ENCODE measurements around the gene PDZD8. TPM values are rescaled to one million over a fixed set of nuclear protein-coding genes. Genes with fewer than 3 reads are reported as not detected.

The PDZD8 gene
- total RNA-seq, 4 donors from 2014 or later: 15.9 to 25.0 (median 18.1) TPM

DNA sequence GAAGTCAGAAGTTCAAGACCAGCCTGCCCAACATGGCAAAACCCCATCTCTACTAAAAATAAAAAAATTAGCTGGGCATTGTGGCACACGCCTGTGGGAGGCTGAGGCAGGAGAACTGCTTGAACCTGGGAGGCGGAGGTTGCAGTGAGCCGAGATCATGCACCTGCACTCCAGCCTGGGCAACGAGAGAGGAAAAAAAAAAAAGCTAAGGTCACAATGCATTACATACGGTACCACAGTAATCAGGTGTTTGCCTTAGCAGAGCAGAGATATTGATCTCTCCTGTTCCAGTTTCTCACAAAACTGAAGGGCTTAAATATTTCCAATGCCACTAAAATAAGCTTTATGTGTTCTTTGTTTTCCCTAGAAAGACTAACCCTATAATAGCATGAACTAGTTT lies 7.5 kb downstream of the PDZD8 start:
- H3K4me1 ChIP-seq: peaks cover 7 to 29% of the 10 kb centered on the region in 2 donors
- no peak for ATAC-seq

DNA sequence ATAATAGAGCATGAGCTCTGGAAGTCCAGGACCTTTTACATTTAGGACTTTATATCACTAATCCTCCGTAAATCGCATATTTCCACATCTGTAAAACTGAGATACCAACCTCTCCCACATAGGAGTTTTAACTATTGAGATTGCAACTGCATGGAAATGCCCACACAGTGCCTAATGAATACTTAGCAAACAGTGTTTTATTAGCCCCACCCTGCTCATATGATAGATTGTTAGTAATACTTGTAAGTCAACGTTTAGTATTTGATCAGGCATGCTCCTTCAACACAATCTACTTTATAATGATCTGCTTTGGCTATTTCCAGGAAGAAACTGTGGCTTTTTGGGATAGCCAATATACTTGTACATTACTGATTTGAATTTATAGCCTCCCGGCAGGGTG lies 8.5 kb downstream of the PDZD8 start:
- H3K36me3 ChIP-seq: no peaks in the 10 kb centered on the region
- in situ Hi-C loops (cut with MboI; ENCODE audit: low sequenced_read_pairs in 4 of 4): no loop called here
- DNase-seq (no peak), ATAC-seq (no peak)
- intact Hi-C loops (cut with DNase I; ENCODE audit: low total_unique reads): no loop called here
- H3K4me3 ChIP-seq: no peak overlapping the region
- H3K9me3 ChIP-seq: no peaks in the 10 kb centered on the region
- TF ChIP-seq, protein P1, sequence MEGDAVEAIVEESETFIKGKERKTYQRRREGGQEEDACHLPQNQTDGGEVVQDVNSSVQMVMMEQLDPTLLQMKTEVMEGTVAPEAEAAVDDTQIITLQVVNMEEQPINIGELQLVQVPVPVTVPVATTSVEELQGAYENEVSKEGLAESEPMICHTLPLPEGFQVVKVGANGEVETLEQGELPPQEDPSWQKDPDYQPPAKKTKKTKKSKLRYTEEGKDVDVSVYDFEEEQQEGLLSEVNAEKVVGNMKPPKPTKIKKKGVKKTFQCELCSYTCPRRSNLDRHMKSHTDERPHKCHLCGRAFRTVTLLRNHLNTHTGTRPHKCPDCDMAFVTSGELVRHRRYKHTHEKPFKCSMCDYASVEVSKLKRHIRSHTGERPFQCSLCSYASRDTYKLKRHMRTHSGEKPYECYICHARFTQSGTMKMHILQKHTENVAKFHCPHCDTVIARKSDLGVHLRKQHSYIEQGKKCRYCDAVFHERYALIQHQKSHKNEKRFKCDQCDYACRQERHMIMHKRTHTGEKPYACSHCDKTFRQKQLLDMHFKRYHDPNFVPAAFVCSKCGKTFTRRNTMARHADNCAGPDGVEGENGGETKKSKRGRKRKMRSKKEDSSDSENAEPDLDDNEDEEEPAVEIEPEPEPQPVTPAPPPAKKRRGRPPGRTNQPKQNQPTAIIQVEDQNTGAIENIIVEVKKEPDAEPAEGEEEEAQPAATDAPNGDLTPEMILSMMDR (IDR thresholded peaks at IDR 0.05 in 4 of 5, conservative IDR thresholded peaks at IDR 0.05 in 1 of 5): no peak
- no peak for TF ChIP-seq POLR2A (IDR thresholded peaks at IDR 0.05)
- H3K27me3 ChIP-seq: no peaks in the 10 kb centered on the region
- H3K4me1 ChIP-seq: peaks cover 0 to 26% of the 10 kb centered on the region in 2 donors
- H3K27ac ChIP-seq: no peak overlapping the region

More for the DNA sequence above, 7.5 kb downstream of the PDZD8 start:
- in situ Hi-C loops (cut with MboI; ENCODE audit: low sequenced_read_pairs in 4 of 4): no loop called here
- no peaks in the 10 kb centered on the region for H3K36me3 ChIP-seq
- no peak overlapping the region for H3K4me3 ChIP-seq
- DNase-seq: no peak
- H3K27ac ChIP-seq: no peak overlapping the region
- H3K9me3 ChIP-seq: no peaks in the 10 kb centered on the region
- intact Hi-C loops (cut with DNase I; ENCODE audit: low total_unique reads): no loop called here
- H3K27me3 ChIP-seq: no peaks in the 10 kb centered on the region
- TF ChIP-seq, protein P1 (IDR thresholded peaks at IDR 0.05 in 4 of 5, conservative IDR thresholded peaks at IDR 0.05 in 1 of 5): no peak

DNA sequence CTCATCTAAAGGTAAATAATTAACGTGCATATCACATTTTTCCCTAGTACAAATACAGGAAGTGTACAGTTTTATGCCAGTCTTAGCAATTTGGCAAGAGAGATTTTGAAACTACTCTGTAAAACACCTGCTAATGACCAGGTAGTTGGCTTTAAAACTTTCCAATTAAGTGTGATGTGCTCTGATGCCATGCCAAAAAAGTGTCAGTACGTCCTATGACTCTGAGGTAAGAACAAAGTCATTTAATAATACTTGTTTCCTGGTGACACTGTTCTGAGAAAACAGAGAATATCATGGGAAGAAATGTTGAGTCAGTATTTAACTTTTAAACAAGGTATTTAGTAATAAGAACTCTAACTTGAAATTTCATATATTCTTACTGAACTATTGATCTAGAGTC lies 9.6 kb downstream of the PDZD8 start:
- no peaks in the 10 kb centered on the region for H3K36me3 ChIP-seq
- H3K9me3 ChIP-seq: no peaks in the 10 kb centered on the region
- H3K27ac ChIP-seq: no peak overlapping the region
- DNase-seq (no peak), ATAC-seq (no peak)
- H3K27me3 ChIP-seq: no peaks in the 10 kb centered on the region
- H3K4me3 ChIP-seq: no peak overlapping the region
- intact Hi-C loops (cut with DNase I; ENCODE audit: low total_unique reads): no loop called here
- TF ChIP-seq POLR2A (IDR thresholded peaks at IDR 0.05): no peak
- TF ChIP-seq, protein P1 (IDR thresholded peaks at IDR 0.05 in 4 of 5, conservative IDR thresholded peaks at IDR 0.05 in 1 of 5): no peak
- H3K4me1 ChIP-seq: peaks cover 0 to 28% of the 10 kb centered on the region in 2 donors
- in situ Hi-C loops (cut with MboI; ENCODE audit: low sequenced_read_pairs in 4 of 4): no loop called here

DNA sequence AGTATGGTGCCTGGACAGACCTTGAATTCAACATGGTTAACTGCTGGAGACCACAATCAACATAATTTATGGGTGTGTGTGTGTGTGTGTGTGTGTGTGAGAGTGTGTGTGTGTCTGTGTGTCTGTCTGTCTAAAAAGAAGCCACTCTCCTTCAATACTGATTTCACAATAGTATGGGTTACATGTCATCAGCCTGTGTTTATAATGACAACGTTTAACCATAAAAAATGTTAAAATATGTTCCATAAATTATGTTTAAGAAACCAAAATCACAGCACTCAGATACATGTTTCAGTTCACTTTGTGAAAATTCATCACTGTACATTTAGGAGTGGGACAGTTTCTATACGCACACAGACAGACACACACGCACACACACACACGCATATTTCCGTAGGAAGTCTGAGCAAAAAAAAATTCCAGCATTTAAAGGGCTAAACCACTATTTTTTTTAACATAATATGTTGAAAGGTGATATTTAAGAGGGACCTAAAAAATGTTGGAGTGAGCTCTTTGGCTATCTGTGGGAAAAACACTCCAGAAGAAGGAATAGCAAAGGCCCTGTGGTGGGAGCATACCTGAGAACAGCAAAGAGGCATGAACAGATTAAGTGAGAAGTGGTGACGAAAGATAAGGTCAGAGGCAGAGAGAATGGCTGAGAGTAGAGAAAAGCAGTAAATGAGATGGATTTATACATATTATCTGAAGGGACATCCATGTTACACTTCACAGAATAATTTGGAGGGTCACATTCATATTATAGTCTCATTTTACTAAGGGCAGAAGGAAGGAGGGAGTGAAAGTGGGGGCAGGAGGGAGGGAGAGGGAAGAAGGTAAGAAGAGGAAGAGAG lies 10.9 kb downstream of the PDZD8 start:
- in situ Hi-C loops (cut with MboI; ENCODE audit: low sequenced_read_pairs in 4 of 4): no loop called here
- TF ChIP-seq, protein P1 (IDR thresholded peaks at IDR 0.05 in 4 of 5, conservative IDR thresholded peaks at IDR 0.05 in 1 of 5): no peak
- no peak for TF ChIP-seq POLR2A (IDR thresholded peaks at IDR 0.05)
- Histone ChIP-seq H3K27ac (no peak overlapping the region), H3K9me3 (no peaks in the 10 kb centered on the region), H3K4me1 (peaks cover 0 to 32% of the 10 kb centered on the region in 2 donors), H3K27me3 (no peaks in the 10 kb centered on the region), H3K4me3 (no peak overlapping the region), H3K36me3 (no peaks in the 10 kb centered on the region)
- no peak for DNase-seq
- no peak for ATAC-seq
- intact Hi-C loops (cut with DNase I; ENCODE audit: low total_unique reads): no loop called here
